ENCODE results near the gene COX19. TPM values are rescaled to one million over a fixed set of nuclear protein-coding genes. Genes with fewer than 3 reads are reported as not detected.

COX19 gene
- total RNA-seq, 2 donors from 2014 or later = 2.8 to 5.5 TPM

GRCh38 chr7:935874-936385 lies 39.4 kb downstream of the COX19 start:
- TF ChIP-seq, protein P1, sequence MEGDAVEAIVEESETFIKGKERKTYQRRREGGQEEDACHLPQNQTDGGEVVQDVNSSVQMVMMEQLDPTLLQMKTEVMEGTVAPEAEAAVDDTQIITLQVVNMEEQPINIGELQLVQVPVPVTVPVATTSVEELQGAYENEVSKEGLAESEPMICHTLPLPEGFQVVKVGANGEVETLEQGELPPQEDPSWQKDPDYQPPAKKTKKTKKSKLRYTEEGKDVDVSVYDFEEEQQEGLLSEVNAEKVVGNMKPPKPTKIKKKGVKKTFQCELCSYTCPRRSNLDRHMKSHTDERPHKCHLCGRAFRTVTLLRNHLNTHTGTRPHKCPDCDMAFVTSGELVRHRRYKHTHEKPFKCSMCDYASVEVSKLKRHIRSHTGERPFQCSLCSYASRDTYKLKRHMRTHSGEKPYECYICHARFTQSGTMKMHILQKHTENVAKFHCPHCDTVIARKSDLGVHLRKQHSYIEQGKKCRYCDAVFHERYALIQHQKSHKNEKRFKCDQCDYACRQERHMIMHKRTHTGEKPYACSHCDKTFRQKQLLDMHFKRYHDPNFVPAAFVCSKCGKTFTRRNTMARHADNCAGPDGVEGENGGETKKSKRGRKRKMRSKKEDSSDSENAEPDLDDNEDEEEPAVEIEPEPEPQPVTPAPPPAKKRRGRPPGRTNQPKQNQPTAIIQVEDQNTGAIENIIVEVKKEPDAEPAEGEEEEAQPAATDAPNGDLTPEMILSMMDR (IDR thresholded peaks at IDR 0.05) = no peak
- DNase-seq (ENCODE audit: low spot score) = no peak
- no peak overlapping the region for H3K4me3 ChIP-seq
- no peak overlapping the region for H3K27ac ChIP-seq
- H3K4me1 ChIP-seq = no peaks in the 10 kb centered on the region
- no peaks in the 10 kb centered on the region for H3K27me3 ChIP-seq
- no peaks in the 10 kb centered on the region for H3K36me3 ChIP-seq
- H3K9me3 ChIP-seq = no peaks in the 10 kb centered on the region

DNA sequence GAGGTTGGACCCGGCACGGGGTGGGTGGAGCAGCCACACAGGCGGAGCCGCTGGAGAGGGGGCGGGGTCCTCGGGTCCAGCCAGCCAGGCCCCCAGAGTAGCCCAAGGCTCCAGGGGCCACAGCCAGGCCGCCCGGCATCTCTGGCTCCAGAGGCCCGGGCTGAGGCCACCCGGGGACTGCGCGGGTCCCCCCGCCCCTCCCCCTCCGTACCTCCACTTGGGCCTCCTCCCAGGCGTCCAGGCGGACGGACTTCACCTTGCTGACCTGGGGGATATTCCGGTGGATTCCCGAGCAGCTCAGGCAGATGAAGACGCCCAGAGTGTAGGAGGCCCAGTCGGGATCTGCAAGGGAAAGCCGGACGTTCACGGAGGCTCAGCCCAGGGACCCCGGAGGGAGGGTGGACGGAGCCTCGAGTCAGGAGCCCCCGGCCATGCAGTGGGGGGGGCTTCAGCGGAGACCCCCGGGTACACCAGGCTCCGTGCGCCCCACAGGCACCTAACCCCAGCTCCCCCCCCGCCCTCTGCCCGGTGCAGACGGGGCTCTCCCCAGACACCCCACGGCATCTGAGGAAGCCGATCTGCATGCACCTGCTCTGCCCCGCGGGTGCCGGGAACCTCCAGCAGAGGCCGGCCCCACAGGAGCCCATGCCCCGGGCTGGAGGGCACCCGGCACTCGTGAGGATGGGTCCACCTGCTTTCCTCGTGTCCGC lies 40.0 kb downstream of the COX19 start:
- H3K4me1 ChIP-seq = no peaks in the 10 kb centered on the region
- H3K9me3 ChIP-seq = no peaks in the 10 kb centered on the region
- no peak for DNase-seq (ENCODE audit: low spot score)
- H3K4me3 ChIP-seq = no peak overlapping the region
- no peaks in the 10 kb centered on the region for H3K27me3 ChIP-seq
- H3K27ac ChIP-seq = no peak overlapping the region
- no peaks in the 10 kb centered on the region for H3K36me3 ChIP-seq
- TF ChIP-seq, protein P1 (IDR thresholded peaks at IDR 0.05) = no peak

DNA sequence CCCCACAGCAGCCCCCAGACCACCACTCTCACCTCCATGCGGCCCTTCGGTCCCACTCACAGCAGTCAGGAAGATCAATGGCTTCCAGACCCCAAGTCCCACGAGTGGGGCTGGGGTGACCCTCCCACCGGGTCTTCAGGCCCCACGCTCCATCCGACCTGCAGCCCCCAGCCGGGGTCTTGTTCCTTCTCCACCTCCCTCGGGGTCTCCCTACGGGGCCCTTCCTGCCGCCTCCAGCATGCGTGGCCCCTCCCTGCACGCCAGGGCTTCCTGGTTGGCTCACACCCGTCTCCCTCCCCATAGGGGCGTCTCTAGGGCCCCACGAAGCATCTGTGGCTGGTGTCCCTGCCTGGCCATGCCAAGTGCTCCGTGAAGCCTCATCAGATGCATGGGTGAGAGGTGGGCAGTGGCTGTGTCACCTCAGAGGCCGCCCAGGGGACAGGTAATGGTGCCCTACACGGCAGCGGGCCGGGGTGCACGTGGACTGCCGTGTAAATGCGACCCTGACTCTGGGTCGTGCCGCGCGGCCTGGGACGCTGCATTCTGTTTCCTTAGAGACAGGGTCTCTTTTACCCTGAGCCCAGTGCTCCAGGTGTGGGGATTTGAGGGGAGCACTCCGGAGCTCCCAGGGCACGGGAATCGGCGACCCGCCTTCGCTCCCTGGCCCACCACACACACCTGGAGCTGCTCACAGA lies 40.7 kb downstream of the COX19 start:
- H3K9me3 ChIP-seq = no peaks in the 10 kb centered on the region
- no peak overlapping the region for H3K4me3 ChIP-seq
- H3K4me1 ChIP-seq = no peaks in the 10 kb centered on the region
- DNase-seq (ENCODE audit: low spot score) = no peak
- no peaks in the 10 kb centered on the region for H3K27me3 ChIP-seq
- no peaks in the 10 kb centered on the region for H3K36me3 ChIP-seq
- no peak overlapping the region for H3K27ac ChIP-seq
- TF ChIP-seq, protein P1 (IDR thresholded peaks at IDR 0.05) = no peak

DNA sequence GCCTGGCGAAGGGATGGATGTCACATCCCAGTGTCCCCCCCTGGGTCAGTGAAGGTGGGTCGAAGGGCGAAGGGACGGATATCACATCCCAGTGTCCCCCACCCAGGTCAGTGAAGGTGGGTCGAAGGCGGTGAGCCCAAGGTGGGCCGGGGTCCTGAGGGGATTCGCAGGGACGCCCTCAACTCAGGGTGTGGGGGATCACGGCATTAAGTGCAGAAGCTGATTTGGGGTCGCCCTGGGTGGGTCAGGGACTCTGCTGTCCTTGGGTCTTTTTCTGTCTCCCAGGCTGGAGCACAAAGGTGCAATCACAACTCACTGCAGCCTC lies 42.7 kb downstream of the COX19 start:
- H3K9me3 ChIP-seq = no peaks in the 10 kb centered on the region
- H3K27ac ChIP-seq = no peak overlapping the region
- TF ChIP-seq, protein P1 (IDR thresholded peaks at IDR 0.05) = no peak
- no peaks in the 10 kb centered on the region for H3K4me1 ChIP-seq
- no peak for DNase-seq (ENCODE audit: low spot score)
- H3K27me3 ChIP-seq = no peaks in the 10 kb centered on the region
- H3K36me3 ChIP-seq = no peaks in the 10 kb centered on the region
- no peak overlapping the region for H3K4me3 ChIP-seq

GRCh38 chr7:931871-932650 lies 43.3 kb downstream of the COX19 start:
- Histone ChIP-seq H3K4me1 (no peaks in the 10 kb centered on the region), H3K4me3 (no peak overlapping the region), H3K9me3 (no peaks in the 10 kb centered on the region), H3K36me3 (no peaks in the 10 kb centered on the region), H3K27ac (no peak overlapping the region), H3K27me3 (no peaks in the 10 kb centered on the region)
- TF ChIP-seq, protein P1 (IDR thresholded peaks at IDR 0.05) = no peak
- DNase-seq (ENCODE audit: low spot score) = no peak
